IPS DF 6.9 (cell line): ENCODE data around the gene TF.

Experiments used
- DNase-seq: peaks from one replicate; pipeline ENCODE4 v3.0.0-alpha.2; 2013; ENCODE audit warnings: low read depth, low spot score
- H3K27ac ChIP-seq: one replicate; pipeline ENCODE4 v1.5.1; 2013; ENCODE audit warnings: low read length, control low read depth
- H3K27me3 ChIP-seq: 2 replicates; pipeline ENCODE4 v1.6.1; 2013; ENCODE audit warnings: mild to moderate bottlenecking, low read length; ENCODE audit not compliant: control insufficient read depth, insufficient read depth
- H3K36me3 ChIP-seq: 2 replicates; pipeline ENCODE4 v1.6.1; 2013; ENCODE audit warnings: low read length; ENCODE audit not compliant: control insufficient read depth, insufficient read depth
- H3K4me1 ChIP-seq: 2 replicates; pipeline ENCODE4 v1.6.1; 2013; ENCODE audit warnings: low read length; ENCODE audit not compliant: control insufficient read depth, insufficient read depth
- H3K4me3 ChIP-seq: 2 replicates; pipeline ENCODE4 v1.5.1; 2013; ENCODE audit warnings: mild to moderate bottlenecking, low read length
- H3K9me3 ChIP-seq: 2 replicates; pipeline ENCODE4 v1.6.1; 2013; ENCODE audit warnings: low read length, inconsistent platforms; ENCODE audit not compliant: control insufficient read depth, insufficient read depth
- WGBS: extraction: QIAGEN DNeasy Blood & Tissue Kit; methylation state at CpG from one replicate; pipeline ENCODE4 v1.1.7; 2013; ENCODE audit warnings: mixed read lengths, missing lambda C conversion rate; ENCODE audit not compliant: insufficient read length, insufficient coverage; 5-methylcytosine and 5-hydroxymethylcytosine counted together

The TF gene

GRCh38 chr3:133781570-133781969 lies 35.4 kb downstream of the TF start:
- Histone ChIP-seq H3K36me3 (no peaks in the 10 kb centered on the region), H3K9me3 (no peaks in the 10 kb centered on the region; the same call in 1 of the 2 replicates), H3K27me3 (no peaks in the 10 kb centered on the region), H3K27ac (no peak overlapping the region), H3K4me1 (peaks cover 4% of the 10 kb centered on the region), H3K4me3 (no peak overlapping the region)
- no peak for DNase-seq

DNA sequence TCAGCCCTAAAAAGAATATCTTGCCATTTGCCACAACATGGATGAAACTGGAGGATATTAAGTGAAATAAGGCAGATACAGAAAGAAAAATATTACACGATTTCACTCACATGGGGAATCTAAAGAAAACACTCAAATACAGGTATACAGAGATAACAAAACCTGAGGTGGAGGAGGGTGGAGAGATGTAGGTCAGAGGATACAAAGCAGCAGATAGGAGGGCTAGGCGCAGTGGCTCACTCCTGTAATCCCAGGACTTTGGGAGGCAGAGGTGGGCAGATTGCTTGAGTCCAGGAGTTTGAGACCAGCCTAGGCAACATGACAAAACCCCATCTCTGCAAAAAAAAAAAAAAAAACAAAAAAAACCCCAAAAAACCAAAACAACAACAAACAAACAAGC lies 36.3 kb downstream of the TF start:
- WGBS: no CpG with 5 or more reads among the region's 2 CpGs

GRCh38 chr3:133783762-133784161 lies 37.6 kb downstream of the TF start:
- no peak overlapping the region for H3K4me3 ChIP-seq
- H3K27ac ChIP-seq: no peak overlapping the region
- no peaks in the 10 kb centered on the region for H3K4me1 ChIP-seq
- WGBS: no CpG with 5 or more reads among the region's 32 CpGs
- no peaks in the 10 kb centered on the region for H3K27me3 ChIP-seq
- no peak for DNase-seq
- H3K36me3 ChIP-seq: no peaks in the 10 kb centered on the region
- H3K9me3 ChIP-seq: no peaks in the 10 kb centered on the region; the same call in 1 of the 2 replicates

More for the DNA sequence above, 36.3 kb downstream of the TF start:
- no peaks in the 10 kb centered on the region for H3K36me3 ChIP-seq
- DNase-seq: no peak
- no peak overlapping the region for H3K27ac ChIP-seq
- no peak overlapping the region for H3K4me3 ChIP-seq
- H3K27me3 ChIP-seq: no peaks in the 10 kb centered on the region
- H3K4me1 ChIP-seq: peaks cover 4% of the 10 kb centered on the region
- no peaks in the 10 kb centered on the region; the same call in 1 of the 2 replicates for H3K9me3 ChIP-seq

DNA sequence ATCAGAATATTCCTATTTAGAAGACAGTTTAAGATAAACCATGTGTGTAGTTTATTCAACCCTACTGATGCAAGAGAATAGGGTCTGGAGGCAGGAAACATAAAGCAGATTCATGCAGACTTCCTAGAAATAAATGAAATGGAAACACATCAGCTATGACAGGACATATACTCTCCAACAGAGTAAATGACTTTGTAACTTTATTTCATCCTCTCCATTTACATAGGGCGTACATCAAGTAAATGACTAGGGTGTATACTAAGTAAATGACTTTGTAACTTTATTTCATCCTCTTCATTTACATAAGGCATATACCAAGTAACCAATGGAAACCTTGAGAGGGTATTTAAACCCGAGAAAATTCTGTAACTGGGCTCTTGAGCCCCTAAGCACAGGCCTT lies 41.8 kb downstream of the TF start:
- WGBS: no CpG with 5 or more reads among the region's 2 CpGs
- Histone ChIP-seq H3K27ac (no peak overlapping the region), H3K9me3 (peaks cover 1% of the 10 kb centered on the region; the same call in 1 of the 2 replicates), H3K4me3 (no peak overlapping the region), H3K4me1 (no peaks in the 10 kb centered on the region), H3K36me3 (no peaks in the 10 kb centered on the region), H3K27me3 (no peaks in the 10 kb centered on the region)
- DNase-seq: no peak

DNA sequence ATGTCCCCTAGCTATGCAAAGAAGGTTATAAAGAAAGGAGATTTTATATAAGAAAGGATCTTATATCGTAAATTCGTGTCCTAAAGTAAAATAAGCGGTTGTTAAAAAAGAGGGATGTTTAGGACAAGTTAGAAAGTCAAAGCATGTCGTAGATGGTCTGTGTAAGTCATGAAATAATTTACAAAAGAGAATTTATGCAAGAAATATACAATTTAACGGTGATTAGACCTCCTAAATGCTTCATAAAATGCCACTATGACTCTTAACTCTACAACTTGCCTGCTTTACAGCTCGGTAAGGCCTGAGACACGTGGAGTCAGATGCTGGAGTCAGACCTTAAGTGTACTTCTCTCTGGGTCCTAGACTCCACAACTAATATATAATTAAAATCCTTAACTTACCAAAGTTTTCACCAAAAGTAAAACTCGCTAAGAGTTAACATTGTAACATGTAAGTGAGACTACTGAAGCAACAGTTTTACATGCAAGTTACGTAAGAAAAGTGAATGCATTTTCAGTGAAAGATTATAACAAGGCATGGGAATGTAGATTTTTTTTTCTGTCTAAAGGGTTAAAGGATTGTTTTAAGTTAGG lies 46.1 kb downstream of the TF start:
- Histone ChIP-seq H3K36me3 (no peaks in the 10 kb centered on the region), H3K4me1 (no peaks in the 10 kb centered on the region), H3K27ac (no peak overlapping the region), H3K4me3 (no peak overlapping the region), H3K9me3 (peaks cover 1% of the 10 kb centered on the region; the same call in 1 of the 2 replicates), H3K27me3 (no peaks in the 10 kb centered on the region)
- WGBS: 100% methylated on average over 4 of the region's 9 CpGs
- no peak for DNase-seq

DNA sequence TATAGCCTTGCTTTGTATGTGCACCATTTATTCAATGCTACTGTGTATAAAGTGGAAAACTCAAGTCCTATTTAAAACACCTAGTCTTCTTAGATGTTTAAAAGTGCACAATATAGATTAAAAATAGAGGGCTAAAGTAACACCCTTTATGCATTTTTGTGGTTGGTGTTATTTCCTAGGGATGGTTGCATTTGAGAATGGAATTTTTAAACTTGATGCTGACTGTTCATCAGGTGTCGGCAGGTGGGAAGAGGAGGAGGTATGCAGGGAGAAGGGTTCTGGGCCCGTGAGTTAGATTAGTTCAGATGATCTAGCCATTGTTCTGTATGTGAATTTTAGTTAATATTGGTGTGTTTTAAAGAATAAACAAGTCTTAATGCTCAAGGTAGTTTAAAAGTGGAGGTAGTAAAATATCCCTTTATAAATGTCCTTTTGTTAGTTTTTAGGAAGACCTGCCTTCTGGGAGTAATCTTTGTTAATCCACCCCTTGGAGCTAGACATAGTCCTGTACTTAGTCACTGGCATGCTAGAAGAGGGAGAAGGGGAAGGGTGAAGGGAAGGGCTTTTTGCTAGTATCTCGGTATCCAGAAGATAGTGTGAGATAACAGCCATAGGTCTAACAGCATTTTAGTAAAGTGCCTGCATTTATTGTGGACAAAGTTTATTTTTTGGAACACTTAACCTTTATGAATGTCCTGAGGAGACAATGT lies 51.4 kb downstream of the TF start:
- Histone ChIP-seq H3K4me1 (no peaks in the 10 kb centered on the region), H3K4me3 (no peak overlapping the region), H3K9me3 (no peaks in the 10 kb centered on the region), H3K27me3 (no peaks in the 10 kb centered on the region), H3K27ac (no peak overlapping the region), H3K36me3 (no peaks in the 10 kb centered on the region)
- WGBS: no CpG with 5 or more reads among the region's 3 CpGs
- no peak for DNase-seq

DNA sequence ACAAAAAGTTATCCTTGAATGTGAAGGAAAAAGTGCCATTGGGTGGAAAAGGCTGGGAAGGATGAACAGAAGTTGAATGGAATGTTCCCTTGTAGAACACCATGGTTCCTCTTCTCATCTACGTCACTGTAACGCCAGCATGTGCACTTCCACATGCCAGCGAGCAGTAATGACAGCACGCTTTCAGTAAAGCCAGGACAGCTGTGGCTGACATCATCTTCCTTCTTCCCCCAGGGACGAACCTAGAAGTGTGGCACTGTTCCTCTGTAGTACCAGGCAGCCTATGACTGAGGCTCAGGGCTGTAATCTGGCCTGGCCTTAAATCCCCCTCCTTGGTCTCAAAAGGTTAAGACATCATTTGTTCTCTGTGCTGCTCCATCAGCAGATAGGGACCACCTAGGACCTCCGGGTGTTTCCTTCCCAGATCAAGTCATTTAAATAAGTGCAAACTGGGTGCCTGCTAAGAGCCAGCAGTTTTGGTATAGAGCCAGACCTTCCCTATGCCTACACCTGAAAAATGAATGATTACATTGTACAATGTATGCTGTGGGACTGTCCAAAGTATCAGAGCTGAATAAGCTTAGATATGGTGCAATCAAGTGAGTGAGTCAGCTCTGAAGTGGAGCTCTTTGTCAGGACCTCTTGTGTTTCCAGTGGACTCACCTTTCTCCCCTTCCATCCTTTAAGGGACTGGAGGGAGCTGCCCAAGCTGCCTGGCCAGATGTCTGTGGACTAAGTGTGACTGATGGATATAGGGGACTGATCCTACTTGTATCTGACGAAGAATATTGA lies 53.8 kb downstream of the TF start:
- Histone ChIP-seq H3K4me3 (no peak overlapping the region), H3K9me3 (no peaks in the 10 kb centered on the region), H3K27me3 (no peaks in the 10 kb centered on the region), H3K27ac (no peak overlapping the region), H3K4me1 (no peaks in the 10 kb centered on the region), H3K36me3 (no peaks in the 10 kb centered on the region)
- no peak for DNase-seq
- WGBS: no CpG with 5 or more reads among the region's 7 CpGs

GRCh38 chr3:133803469-133803868 lies 57.3 kb downstream of the TF start:
- H3K27me3 ChIP-seq: no peaks in the 10 kb centered on the region
- no peaks in the 10 kb centered on the region for H3K9me3 ChIP-seq
- DNase-seq: no peak
- H3K4me3 ChIP-seq: no peak overlapping the region
- H3K4me1 ChIP-seq: no peaks in the 10 kb centered on the region
- no peak overlapping the region for H3K27ac ChIP-seq
- no CpG with 5 or more reads among the region's 5 CpGs for WGBS
- H3K36me3 ChIP-seq: no peaks in the 10 kb centered on the region

- no peak overlapping the region for H3K4me3 ChIP-seq
- no CpG with 5 or more reads among the region's 4 CpGs for WGBS
- no peak for DNase-seq
Measured at GRCh38 chr3:133804896-133805295, 58.7 kb downstream of the TF start.

DNA sequence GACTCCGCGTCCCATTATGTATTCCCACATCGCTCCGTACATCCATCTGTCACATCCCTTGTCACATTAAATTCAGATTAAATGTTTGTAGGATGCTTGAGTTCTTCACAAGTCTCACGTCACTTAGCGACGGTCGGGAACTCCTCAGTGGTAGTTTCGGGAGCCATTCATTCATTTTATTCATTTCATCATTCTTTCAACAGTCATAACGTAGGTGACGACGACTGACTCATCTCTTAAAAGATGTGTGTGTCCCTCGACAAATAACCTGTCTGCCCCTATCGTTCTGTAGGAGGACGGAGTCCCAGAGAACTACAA lies 59.1 kb downstream of the TF start:
- Histone ChIP-seq H3K27ac (no peak overlapping the region), H3K27me3 (no peaks in the 10 kb centered on the region), H3K36me3 (no peaks in the 10 kb centered on the region; the same call in 1 of the 2 replicates), H3K4me3 (peak overlapping the region; percentile 81; the same call in 1 of the 2 replicates), H3K4me1 (no peaks in the 10 kb centered on the region), H3K9me3 (no peaks in the 10 kb centered on the region)
- no peak for DNase-seq
- no CpG with 5 or more reads among the region's 15 CpGs for WGBS

More at GRCh38 chr3:133804896-133805295, 58.7 kb downstream of the TF start:
- Histone ChIP-seq H3K9me3 (no peaks in the 10 kb centered on the region), H3K27ac (no peak overlapping the region), H3K27me3 (no peaks in the 10 kb centered on the region), H3K4me1 (no peaks in the 10 kb centered on the region), H3K36me3 (no peaks in the 10 kb centered on the region)
